COLO668 (cell line): ENCODE data around the gene FBLN7.
A peak's percentile ranks its signal among the peaks of the same experiment; 100 is the strongest.
"Not testable (repeated sequence)": the region's sequence is repeated elsewhere in the genome, so short reads cannot be mapped to it uniquely, and the experiment has no call there.

Experiments used
- DNase-seq: peaks from one replicate; lab custom pipeline; 2025; ENCODE audit not compliant: unreplicated experiment; lab: John Stamatoyannopoulos, UW

Gene FBLN7, protein sequence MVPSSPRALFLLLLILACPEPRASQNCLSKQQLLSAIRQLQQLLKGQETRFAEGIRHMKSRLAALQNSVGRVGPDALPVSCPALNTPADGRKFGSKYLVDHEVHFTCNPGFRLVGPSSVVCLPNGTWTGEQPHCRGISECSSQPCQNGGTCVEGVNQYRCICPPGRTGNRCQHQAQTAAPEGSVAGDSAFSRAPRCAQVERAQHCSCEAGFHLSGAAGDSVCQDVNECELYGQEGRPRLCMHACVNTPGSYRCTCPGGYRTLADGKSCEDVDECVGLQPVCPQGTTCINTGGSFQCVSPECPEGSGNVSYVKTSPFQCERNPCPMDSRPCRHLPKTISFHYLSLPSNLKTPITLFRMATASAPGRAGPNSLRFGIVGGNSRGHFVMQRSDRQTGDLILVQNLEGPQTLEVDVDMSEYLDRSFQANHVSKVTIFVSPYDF

DNA sequence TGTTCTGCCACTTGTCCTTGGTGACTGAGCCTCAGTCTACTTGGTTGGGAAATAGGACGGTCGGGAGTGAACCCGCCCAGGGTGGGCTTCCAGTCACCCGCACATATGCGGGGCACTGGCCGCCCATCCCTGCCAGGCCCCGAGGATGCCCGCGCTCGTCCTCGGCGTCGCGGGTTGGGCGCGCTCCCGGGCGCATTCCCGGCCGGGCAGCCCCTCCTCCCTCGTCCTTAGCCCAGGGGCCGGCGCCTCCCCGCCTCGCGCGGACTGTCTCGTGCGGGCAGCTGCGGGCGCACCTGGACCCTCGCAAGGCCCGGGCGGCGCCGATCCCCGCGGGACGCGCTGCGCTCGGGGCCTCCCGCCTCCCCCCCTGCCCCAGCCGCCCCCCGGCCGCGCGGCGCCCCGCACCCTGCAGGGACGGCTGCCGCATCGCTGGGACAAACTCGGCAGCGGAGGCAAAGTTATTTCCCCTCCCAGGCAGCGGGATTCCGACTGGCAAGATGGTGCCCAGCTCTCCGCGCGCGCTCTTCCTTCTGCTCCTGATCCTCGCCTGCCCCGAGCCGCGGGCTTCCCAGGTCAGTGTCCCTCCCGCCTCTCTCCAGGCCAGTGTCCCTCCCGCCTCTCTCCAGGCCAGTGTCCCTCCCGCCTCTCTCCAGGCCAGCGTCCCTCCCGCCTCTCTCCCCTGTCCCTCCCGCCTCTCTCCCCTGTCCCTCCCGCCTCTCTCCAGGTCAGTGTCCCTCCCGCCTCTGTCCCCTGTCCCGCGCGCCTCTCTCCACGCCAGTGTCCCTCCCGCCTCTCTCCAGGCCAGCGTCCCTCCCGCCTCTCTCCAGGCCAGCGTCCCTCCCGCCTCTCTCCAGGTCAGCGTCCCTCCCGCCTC, at the start of gene FBLN7:
Gene FBLN7 (plus strand): TSS at position 227 of the 874 bp plus-strand sequence. CDS start 271 bp downstream, at position 498.
- peak; percentile 55 for DNase-seq

DNA sequence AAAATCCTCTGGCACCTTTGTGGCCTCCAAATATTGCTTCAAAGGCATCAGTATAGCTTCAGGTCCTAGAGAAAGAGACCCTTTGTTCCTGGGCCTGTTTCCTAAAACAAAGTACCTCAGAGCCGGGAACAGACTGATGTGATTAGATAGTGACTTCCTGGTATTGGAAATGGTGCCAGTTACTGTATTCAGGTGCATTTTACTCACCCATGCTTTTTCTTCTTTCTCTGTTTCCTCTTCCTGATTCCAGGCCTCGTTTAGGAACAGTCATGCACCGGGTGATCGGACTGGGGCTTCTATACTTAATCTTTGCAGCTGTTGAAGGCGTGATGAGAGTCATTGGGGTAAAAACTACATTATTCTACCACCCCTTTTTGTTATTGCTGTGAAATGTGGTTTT, 48.8 kb upstream of the FBLN7 start:
- no peak for DNase-seq

DNA sequence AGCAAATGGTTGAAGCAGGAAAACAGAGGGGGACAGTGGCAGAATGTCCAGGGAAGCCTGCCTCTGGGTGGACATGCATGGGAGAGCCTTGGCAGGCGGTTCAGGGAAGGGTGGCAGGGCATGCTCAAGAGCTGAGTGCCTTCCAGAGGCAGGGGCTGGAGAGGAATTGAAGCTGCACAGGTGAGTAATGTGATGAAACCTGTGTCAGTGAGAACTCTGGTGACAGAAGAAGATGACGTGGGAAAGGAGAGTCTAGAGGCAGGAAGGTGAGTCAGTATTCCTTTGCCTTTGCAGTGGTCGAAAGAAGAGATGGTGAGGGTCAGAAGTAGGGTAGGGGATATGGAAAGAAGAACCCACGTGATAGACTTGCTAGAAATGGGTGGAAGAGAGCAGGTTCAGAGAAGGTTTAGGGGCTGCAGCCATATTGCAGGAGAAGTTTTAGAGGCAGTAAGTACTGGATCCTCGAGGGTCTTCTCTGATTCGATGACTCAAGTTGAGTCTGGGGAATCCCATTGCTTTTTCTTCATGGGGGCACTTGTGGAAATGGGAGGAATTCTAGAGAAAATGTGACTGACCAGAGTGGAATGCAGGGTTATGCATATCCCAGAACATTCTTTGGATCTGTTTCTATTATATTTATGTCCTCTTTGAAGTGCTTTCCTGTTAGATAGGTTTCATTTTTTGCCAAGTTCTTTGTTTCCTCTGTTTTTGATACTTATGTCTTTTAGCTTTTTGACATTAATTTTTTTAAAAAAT, 45.7 kb upstream of the FBLN7 start:
- no peak for DNase-seq

DNA sequence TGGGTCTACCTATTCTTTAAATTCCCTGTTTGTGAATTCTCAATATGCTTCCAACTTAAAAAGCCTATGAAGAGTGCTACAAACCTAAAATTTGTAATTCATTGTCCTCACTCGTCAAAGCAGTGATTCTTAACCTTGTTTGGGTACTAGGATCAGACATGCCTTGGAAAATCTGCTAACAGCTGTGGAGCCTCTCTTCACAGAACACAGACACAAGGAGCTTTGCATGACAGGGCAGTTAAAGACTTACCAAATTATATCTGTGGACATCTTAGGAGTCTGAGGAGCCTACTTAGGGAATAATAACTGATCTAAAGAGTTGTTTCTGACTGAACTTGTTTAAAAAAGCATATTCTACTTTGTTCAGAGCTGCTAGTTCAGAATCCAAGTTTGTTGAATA, 45.0 kb upstream of the FBLN7 start:
- DNase-seq, result no peak

DNA sequence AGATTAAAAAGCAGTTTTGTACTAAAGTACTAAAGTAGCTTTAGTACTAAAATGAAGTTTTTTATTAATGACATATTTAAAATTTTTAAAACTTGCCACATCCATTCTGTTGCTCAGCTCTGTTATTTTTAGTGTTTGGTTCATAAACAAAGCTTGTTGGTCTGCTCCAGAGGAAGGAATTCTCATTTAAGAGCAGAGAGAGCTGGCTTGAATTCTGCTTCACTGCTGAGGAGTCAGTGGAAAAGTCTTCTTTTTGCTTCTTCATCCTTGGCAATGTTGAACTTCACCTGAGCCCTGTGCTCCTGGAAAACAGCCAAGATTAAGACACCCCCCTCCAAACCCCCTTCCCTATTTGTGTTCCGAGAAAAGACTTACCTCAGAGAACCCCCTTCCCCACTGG, 42.5 kb upstream of the FBLN7 start:
- no peak for DNase-seq

DNA sequence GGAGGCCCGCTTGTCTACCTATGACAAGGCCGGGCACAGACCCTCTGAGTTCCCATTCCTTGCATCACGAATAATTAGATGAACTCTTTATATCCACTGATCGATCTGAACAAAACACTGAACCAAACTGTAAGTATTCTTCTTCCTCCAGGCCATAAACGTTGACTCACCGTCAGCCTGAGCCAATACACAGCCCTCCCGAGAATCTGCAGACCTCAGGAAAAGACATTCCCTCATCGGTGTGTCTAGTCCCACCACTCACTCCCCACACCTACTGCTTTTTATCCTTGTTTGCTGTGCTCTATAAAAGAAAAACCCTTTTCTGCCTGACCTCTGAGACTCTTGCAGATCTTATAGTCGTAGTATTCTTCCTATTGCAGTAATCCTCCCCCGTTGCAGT, 42.1 kb upstream of the FBLN7 start:
- no peak for DNase-seq

DNA sequence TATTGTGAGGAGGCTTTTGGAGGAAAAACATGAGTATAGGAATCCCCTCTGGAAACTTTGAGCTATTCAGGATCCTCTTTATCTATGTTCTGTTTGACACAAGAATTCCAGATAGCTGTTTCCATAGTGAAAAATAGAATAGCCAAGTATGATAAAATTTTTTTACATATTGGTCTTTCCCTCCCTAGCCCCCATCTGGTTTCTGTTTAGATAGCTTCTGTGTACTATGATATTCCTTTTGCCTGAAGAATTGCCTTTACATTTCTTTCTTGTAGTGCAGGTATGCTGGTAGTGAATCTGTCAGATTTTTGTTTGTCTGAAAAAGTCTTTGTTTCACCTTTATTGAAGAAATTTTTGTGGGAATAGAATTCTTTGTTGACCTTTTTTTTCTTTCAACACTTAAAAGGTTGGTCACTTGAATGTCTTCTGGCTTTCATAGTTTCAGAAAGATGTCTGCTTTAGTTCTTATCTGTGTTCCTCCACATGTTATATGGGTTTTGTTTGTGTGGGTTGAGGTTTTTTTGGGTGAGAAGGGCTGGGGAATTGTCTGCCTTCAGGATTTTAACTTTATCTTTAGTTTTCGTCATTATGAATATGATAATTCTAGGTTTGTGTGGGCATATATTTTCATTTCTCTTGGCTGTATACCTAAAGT, 29.9 kb upstream of the FBLN7 start:
- DNase-seq, result no peak

DNA sequence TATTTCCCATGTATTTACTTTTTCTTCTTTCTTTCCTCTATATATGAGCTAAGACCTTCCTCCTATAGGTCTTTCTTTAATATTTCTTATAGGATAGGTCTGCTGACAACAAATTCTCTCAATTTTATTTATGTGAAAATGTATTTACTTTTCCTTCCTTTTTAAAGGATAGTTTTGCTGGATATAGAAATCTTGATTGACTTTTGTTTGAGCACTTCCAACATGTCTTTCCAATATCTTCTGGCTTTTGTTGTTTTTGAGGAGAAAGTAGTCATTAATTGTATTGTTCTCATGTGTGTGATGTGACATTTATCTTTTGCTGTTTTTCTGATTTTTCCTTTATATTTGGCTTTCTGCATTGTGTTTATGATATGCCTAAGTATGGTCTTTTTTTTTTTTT, 28.9 kb upstream of the FBLN7 start:
- no peak for DNase-seq

DNA sequence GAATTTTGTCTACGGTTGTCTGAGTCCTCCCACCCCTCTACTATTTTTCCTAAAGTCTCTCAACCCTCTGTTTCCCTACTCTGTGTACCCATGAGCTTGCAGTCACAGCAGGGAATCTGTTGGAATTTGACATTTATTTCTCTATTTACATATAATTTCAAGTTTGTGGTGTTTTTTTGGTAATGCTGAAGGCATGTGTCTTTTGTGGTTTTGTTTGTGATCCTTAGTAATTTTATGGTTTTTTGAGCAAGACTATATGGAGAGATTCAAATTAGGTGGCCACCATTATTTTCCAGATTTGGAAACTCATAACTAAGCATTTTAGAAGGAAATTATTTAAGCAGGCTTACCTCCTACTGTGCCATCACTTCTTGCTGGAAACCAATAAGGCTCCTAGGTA, 27.2 kb upstream of the FBLN7 start:
- DNase-seq, result no peak

DNA sequence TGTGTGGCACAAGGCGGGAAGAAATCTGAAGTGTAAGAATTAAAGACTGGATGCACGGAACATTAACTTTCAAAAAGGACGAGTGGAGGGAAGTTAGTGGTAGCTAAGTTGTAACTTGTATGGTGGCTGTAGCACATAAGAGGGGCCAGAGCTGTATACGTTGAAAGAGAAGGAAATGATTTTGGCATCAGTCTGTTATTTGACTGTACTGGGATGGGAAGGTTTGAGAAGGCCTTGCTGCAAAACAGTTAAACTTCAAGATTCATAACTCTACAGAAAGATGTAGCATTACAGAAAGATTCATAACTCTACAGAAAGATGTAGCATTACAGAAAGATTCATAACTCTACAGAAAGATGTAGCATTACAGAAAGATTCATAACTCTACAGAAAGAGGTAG, 24.8 kb upstream of the FBLN7 start:
- not testable (repeated sequence) for DNase-seq

DNA sequence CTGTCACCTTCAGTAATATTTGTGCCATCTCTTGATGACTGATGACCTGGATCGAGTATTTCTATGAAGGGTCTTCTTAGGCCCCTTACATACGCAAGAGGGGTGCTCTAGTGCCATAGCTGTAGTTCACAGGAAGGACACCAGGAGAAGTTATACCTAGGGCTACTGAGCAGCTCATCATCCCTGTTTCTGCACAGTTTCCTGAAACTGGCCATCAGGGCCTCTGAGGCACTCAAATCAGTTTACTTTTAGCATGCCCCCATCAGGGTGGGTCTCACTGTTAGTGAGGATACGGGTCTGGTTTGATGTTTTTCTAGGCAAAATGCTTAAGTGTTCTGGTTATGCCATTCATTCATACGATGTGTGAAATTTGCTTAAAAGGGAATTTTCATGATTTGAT, 20.0 kb upstream of the FBLN7 start:
- DNase-seq, result no peak

DNA sequence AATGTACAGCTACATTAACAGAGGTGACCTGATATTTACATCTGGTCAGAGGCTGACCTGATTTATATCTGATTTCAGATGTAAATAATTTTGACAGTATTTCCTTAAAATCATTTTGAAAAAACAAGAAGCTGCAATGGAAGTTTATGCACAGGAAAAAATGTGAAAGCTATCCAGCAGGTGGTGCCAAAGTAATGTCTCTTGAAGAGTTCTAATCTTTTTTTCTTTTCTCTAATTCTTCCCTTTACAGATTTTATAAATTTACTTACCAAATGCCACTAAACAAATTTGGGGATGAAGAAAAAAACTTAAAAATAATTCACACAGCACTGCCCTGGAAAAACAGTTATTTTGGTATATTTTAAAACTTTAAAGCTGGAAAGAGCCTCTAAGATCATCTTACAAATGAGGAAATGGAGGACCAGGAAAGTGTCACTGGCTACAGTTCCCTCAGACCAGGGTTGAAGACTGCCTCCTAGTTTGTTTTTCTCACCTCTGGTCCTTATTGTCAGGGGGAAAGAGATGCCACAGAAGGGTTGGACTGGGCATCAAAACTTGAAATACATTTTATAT, 16.4 kb upstream of the FBLN7 start:
- peak; percentile 22 for DNase-seq

DNA sequence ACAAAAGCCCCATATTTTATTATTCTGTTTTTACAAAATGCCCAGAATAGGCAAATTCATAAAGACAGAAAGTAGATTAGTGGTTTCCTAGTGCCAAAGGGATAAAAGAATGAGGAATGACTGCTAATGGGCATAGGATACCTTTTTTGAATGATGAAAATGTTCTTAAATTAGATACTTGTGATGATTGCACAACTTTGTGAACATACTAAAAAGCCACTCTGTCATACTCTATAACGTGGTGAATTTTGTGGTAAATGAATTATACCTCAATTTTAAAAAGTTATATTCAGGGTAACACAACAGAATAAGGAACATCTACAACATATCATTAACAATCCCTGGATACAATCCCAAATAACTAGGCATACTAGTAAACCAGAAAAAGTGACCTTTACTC, 9.1 kb upstream of the FBLN7 start:
- no peak for DNase-seq

DNA sequence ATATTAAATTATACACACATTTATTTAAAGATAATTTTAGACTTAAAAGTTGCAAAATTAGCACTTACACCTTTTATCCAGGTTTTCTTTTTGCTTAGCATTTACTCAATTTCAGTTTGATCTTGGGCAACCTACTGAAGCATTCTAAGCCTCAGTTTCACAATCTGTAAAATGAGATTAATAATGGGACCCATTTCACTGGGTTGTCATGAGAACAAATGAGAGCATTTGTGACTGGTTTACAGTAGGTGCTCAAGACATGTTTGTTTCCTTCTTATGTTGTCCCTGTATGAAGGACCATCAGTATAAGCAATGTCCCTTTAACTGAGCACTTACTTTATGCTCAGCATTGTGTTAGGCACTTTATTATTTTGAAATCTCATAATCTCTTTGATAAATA, 4.8 kb upstream of the FBLN7 start:
- DNase-seq, result no peak

DNA sequence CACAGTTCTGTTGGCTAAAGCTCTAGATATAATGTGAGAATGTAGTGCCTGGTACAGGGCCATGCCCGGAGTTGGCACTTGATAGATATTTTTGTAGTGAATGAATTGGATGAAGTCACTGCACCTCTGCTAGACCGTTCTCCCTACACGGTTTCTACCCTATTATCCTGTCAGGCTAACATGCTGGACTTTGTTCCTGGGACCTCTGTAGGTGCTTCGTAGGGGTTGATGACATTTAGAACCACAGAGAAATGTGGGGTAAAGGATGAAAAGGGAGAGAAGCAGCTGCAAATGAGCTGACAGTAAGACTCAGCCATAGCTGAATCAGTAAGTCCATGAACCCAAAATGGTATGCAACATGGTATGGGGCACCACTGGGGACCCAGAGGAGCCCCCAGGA, 4.1 kb upstream of the FBLN7 start:
- no peak for DNase-seq

DNA sequence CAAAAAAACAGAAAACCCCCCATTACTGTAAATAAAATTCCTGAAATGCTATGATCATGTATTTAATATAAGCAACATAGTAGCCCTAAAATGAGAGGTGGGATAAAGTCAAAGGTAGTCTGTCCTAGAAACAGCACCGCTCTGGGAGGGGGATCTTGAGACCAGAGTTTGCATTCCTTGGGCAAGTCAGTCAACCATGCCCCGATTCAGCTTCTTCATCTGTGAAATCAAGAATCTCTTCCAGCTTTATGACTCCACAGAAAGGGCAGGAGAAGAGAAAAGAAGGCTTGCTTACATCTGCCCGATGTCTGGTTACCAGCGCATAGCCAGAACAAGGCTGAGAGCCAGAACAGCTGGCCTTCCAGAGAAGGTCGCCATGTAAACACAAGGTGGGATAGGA, 2.1 kb upstream of the FBLN7 start:
- DNase-seq, result no peak

DNA sequence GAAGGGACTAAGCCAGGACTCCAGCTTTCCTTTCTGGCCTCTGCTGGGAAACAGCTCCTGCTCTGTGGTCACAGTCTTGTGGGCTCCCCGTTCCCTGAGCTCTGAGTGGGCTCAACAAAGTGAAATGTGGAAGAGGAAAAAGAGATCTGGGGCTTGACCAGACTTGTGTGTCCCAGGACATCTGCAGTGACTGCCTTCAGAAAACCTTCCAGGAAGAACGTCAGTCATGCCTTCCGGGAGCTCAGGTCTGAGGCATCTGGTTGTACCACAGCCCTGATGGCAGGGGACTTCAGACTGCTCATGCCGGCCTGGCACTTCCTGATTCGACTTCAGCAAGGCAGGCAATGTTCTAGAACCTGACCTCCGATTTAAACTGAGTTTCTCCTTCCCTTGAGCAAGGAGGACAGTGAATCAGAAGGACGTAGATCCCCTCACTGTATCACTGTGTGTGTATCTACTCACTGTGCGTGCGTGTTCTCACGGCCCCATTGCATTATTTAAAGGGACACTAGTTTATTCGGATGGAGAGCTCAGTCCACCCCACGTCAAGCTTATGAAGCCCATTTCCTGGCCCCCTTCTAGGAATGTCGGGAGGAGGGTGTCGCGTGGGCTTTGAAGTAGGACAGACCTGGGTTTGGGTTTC, 548 bp upstream of the FBLN7 start:
- peak; percentile 23 for DNase-seq

DNA sequence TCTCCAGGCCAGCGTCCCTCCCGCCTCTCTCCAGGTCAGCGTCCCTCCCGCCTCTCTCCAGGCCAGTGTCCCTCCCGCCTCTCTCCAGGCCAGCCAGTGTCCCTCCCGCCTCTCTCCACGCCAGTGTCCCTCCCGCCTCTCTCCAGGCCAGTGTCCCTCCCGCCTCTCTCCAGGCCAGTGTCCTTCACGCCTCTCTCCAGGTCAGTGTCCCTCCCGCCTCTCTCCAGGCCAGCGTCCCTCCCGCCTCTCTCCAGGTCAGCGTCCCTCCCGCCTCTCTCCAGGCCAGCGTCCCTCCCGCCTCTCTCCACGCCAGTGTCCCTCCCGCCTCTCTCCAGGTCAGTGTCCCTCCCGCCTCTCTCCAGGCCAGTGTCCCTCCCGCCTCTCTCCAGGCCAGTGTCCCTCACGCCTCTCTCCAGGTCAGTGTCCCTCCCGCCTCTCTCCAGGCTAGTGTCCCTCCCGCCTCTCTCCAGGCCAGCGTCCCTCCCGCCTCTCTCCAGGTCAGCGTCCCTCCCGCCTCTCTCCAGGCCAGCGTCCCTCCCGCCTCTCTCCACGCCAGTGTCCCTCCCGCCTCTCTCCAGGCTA, 939 bp downstream of the FBLN7 start:
- not testable (repeated sequence) for DNase-seq

DNA sequence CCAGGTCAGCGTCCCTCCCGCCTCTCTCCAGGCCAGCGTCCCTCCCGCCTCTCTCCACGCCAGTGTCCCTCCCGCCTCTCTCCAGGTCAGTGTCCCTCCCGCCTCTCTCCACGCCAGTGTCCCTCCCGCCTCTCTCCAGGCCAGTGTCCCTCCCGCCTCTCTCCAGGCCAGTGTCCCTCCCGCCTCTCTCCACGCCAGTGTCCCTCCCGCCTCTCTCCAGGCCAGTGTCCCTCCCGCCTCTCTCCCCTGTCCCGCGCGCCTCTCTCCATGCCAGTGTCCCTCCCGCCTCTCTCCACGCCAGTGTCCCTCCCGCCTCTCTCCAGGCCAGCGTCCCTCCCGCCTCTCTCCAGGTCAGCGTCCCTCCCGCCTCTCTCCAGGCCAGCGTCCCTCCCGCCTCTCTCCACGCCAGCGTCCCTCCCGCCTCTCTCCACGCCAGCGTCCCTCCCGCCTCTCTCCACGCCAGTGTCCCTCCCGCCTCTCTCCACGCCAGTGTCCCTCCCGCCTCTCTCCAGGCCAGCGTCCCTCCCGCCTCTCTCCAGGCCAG, 1.5 kb downstream of the FBLN7 start:
- not testable (repeated sequence) for DNase-seq
